Measurements from ENCODE around the gene RAPGEFL1. TPM values are rescaled to one million over a fixed set of nuclear protein-coding genes. Genes with fewer than 3 reads are reported as not detected.

RAPGEFL1 gene
- total RNA-seq, 2 experiments from 2014 or later: 7.7 to 9.4 TPM

DNA sequence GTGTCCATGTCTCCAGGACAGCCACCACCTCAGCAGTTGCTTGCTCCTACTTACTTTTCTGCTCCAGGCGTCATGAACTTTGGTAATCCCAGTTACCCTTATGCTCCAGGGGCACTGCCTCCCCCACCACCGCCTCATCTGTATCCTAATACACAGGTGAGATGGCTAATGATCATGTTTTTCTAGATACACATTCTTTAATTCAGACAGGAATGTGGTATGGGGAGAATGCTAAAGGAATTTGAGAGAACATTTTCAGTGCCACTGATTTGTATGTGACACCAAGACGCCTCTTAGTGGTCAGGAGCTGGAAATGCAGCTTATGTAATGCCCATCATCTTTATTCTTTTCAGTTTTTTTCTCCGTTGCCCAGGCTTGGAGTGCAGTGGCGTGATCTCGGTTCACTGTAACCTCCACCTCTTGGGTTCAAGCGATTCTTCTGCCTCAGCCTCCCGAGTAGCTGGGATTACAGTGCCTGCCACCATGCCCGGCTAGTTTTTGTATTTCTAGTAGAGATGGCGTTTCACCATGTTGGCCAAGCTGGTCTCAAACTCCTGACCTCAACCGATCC, 8.9 kb upstream of the RAPGEFL1 start:
- no peak overlapping the region for H3K27ac ChIP-seq (ENCODE audit: low read depth in 1 of 2, low read length in 2 of 2)
- CTCF ChIA-PET: interaction anchor here (0.5 to 3.6 kb wide), 29 partner anchors 12 to 155 kb away, joined by 3 to 96 read pairs (median 4); partner anchors contain the start of genes CASC3, MED24 and NR1D1
- H3K9me3 ChIP-seq (ENCODE audit: control insufficient read depth in 1 of 2, insufficient read depth in 1 of 2, low read length in 2 of 2): no peaks in the 10 kb centered on the region
- DNase-seq: peak in 8 of 14 experiments; percentile 14 to 82 (median 43)
- H3K27me3 ChIP-seq (ENCODE audit: control insufficient read depth in 1 of 2, insufficient read depth in 2 of 2, low read length in 2 of 2): no peaks in the 10 kb centered on the region
- H3K9me3 Mint-ChIP-seq: no peaks in the 10 kb centered on the region
- peaks cover 75% of the 10 kb centered on the region for H3K36me3 ChIP-seq (ENCODE audit: insufficient read depth, low read length)
- TF ChIP-seq, protein P1, sequence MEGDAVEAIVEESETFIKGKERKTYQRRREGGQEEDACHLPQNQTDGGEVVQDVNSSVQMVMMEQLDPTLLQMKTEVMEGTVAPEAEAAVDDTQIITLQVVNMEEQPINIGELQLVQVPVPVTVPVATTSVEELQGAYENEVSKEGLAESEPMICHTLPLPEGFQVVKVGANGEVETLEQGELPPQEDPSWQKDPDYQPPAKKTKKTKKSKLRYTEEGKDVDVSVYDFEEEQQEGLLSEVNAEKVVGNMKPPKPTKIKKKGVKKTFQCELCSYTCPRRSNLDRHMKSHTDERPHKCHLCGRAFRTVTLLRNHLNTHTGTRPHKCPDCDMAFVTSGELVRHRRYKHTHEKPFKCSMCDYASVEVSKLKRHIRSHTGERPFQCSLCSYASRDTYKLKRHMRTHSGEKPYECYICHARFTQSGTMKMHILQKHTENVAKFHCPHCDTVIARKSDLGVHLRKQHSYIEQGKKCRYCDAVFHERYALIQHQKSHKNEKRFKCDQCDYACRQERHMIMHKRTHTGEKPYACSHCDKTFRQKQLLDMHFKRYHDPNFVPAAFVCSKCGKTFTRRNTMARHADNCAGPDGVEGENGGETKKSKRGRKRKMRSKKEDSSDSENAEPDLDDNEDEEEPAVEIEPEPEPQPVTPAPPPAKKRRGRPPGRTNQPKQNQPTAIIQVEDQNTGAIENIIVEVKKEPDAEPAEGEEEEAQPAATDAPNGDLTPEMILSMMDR (IDR thresholded peaks at IDR 0.05): peak; percentile 87
- POLR2A ChIA-PET: interaction anchor here (0.6 to 2.6 kb wide), 11 partner anchors 26 to 188 kb away, joined by 3 to 49 read pairs (median 4); partner anchors contain the start of genes CASC3, MED24, PSMD3 and WIPF2
- intact Hi-C loops (cut with DNase I, micrococcal nuclease): loop anchor here (1.0 to 2.0 kb wide), 6 partner anchors 28 to 156 kb away; partner anchors contain the start of genes THRA (in 2 of the 2) and CASC3 (in 1 of the 2)
- no peak overlapping the region for H3K4me3 Mint-ChIP-seq
- H3K4me3 ChIP-seq (ENCODE audit: low read length): no peak overlapping the region
- peaks cover 9% of the 10 kb centered on the region for H3K4me1 Mint-ChIP-seq (ENCODE audit: low read depth)
- H3K27me3 Mint-ChIP-seq: no peaks in the 10 kb centered on the region
- peaks cover 90% of the 10 kb centered on the region for H3K36me3 Mint-ChIP-seq (ENCODE audit: low read depth)
- ATAC-seq (ENCODE audit: poor library complexity): peak; percentile 89
- H3K27ac Mint-ChIP-seq: peak overlapping the region; percentile 80
- H3K4me1 ChIP-seq (ENCODE audit: insufficient read depth, low read length): no peaks in the 10 kb centered on the region

DNA sequence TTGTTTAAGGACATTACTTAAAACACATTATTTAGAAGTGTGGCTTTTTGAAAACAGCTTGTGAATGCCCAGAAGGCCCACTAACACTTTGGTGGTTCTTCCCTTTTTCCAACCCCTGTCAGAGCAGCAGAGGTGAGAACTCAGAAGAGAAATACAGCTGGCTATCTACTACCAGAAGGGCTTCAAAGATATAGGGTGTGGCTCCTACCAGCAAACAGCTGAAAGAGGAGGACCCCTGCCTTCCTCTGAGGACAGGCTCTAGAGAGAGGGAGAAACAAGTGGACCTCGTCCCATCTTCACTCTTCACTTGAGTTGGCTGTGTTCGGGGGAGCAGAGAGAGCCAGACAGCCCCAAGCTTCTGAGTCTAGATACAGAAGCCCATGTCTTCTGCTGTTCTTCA, 6.9 kb upstream of the RAPGEFL1 start:
- H3K27me3 Mint-ChIP-seq: no peaks in the 10 kb centered on the region
- no peak overlapping the region for H3K27ac ChIP-seq (ENCODE audit: low read depth in 1 of 2, low read length in 2 of 2)
- no peaks in the 10 kb centered on the region for H3K9me3 Mint-ChIP-seq
- no peak overlapping the region for H3K4me3 ChIP-seq (ENCODE audit: low read length)
- H3K27ac Mint-ChIP-seq: no peak overlapping the region
- H3K36me3 Mint-ChIP-seq (ENCODE audit: low read depth): peaks cover 89% of the 10 kb centered on the region
- H3K27me3 ChIP-seq (ENCODE audit: control insufficient read depth in 1 of 2, insufficient read depth in 2 of 2, low read length in 2 of 2): no peaks in the 10 kb centered on the region
- H3K4me1 Mint-ChIP-seq (ENCODE audit: low read depth): peaks cover 9% of the 10 kb centered on the region
- DNase-seq (no peak), ATAC-seq (ENCODE audit: poor library complexity) (no peak)
- no peak overlapping the region for H3K4me3 Mint-ChIP-seq
- POLR2A ChIA-PET: no interaction called here
- CTCF ChIA-PET: interaction anchor here (1.4 kb wide), 1 partner anchor 21 kb away, joined by 4 read pairs; no protein-coding TSS in a partner anchor
- peaks cover 75% of the 10 kb centered on the region for H3K36me3 ChIP-seq (ENCODE audit: insufficient read depth, low read length)
- TF ChIP-seq, protein P1 (IDR thresholded peaks at IDR 0.05): no peak
- no peaks in the 10 kb centered on the region for H3K4me1 ChIP-seq (ENCODE audit: insufficient read depth, low read length)
- no peaks in the 10 kb centered on the region for H3K9me3 ChIP-seq (ENCODE audit: control insufficient read depth in 1 of 2, insufficient read depth in 1 of 2, low read length in 2 of 2)
- intact Hi-C loops (cut with DNase I, micrococcal nuclease): no loop called here

DNA sequence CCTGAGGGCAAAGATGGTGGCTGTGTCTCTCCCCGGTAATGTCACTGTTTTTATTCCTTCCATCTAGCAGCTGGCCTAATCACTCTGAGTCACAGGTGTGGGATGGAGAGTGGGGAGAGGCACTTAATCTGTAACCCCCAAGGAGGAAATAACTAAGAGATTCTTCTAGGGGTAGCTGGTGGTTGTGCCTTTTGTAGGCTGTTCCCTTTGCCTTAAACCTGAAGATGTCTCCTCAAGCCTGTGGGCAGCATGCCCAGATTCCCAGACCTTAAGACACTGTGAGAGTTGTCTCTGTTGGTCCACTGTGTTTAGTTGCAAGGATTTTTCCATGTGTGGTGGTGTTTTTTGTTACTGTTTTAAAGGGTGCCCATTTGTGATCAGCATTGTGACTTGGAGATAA, 5.5 kb upstream of the RAPGEFL1 start:
- POLR2A ChIA-PET: no interaction called here
- Histone ChIP-seq H3K4me1 (ENCODE audit: insufficient read depth, low read length) (peaks cover 1% of the 10 kb centered on the region), H3K27ac (ENCODE audit: low read depth in 1 of 2, low read length in 2 of 2) (no peak overlapping the region), H3K4me3 (ENCODE audit: low read length) (no peak overlapping the region), H3K27me3 (ENCODE audit: control insufficient read depth in 1 of 2, insufficient read depth in 2 of 2, low read length in 2 of 2) (no peaks in the 10 kb centered on the region), H3K36me3 (ENCODE audit: insufficient read depth, low read length) (peaks cover 61% of the 10 kb centered on the region), H3K9me3 (ENCODE audit: control insufficient read depth in 1 of 2, insufficient read depth in 1 of 2, low read length in 2 of 2) (no peaks in the 10 kb centered on the region)
- Mint-ChIP-seq H3K36me3 (ENCODE audit: low read depth) (peaks cover 83% of the 10 kb centered on the region), H3K4me3 (no peak overlapping the region), H3K4me1 (ENCODE audit: low read depth) (peaks cover 11% of the 10 kb centered on the region), H3K9me3 (no peaks in the 10 kb centered on the region), H3K27me3 (no peaks in the 10 kb centered on the region), H3K27ac (no peak overlapping the region)
- DNase-seq (no peak), ATAC-seq (ENCODE audit: poor library complexity) (no peak)
- intact Hi-C loops (cut with DNase I, micrococcal nuclease): no loop called here
- CTCF ChIA-PET: interaction anchor here (1.1 kb wide), 1 partner anchor 59 kb away, joined by 4 read pairs; no protein-coding TSS in a partner anchor
- TF ChIP-seq, protein P1 (IDR thresholded peaks at IDR 0.05): no peak
